SK-N-SH (cell line): Measurements from ENCODE around the gene CDH3.

ENCODE experiments used
- EZH2phosphoT487 ChIP-seq: fragments of 200-600 bp; sonication (generic); IDR thresholded peaks from 2 replicates; pipeline ENCODE4 v1.6.1; 2017; ENCODE audit warnings: low read depth, mixed run types, mild to moderate bottlenecking, antibody characterized with exemption, moderate library complexity, borderline replicate concordance
- FOXM1 ChIP-seq: IDR thresholded peaks from 2 replicates; pipeline ENCODE4 v1.4.0; 2012; ENCODE audit warnings: low read depth, mild to moderate bottlenecking
- MXI1 ChIP-seq: IDR thresholded peaks from 2 replicates; pipeline ENCODE4 v1.6.1; 2012; ENCODE audit warnings: mild to moderate bottlenecking, low read depth, low read length, improper control_type of control experiment
- RAD21 ChIP-seq: IDR thresholded peaks from 2 replicates; pipeline ENCODE4 v1.6.1; 2012; ENCODE audit warnings: mild to moderate bottlenecking, low read length
- TAF1 ChIP-seq: IDR thresholded peaks from 2 replicates; pipeline ENCODE4 v1.6.1; 2012; ENCODE audit warnings: low read depth, mild to moderate bottlenecking, low read length, moderate library complexity, borderline replicate concordance
- TCF12 ChIP-seq: IDR thresholded peaks from 2 replicates; pipeline ENCODE4 v1.4.0; 2012
- TF ChIP-seq, protein P1 (sequence below): fragments of 200-600 bp; sonication (generic); IDR thresholded peaks from 2 replicates; pipeline ENCODE4 v1.6.1; 2017; ENCODE audit warnings: antibody characterized with exemption, mild to moderate bottlenecking, moderate library complexity
- TF ChIP-seq, protein P2 (sequence below): IDR thresholded peaks from 2 replicates; pipeline ENCODE4 v1.4.0; 2012; ENCODE audit warnings: low read depth, borderline replicate concordance

DNA sequence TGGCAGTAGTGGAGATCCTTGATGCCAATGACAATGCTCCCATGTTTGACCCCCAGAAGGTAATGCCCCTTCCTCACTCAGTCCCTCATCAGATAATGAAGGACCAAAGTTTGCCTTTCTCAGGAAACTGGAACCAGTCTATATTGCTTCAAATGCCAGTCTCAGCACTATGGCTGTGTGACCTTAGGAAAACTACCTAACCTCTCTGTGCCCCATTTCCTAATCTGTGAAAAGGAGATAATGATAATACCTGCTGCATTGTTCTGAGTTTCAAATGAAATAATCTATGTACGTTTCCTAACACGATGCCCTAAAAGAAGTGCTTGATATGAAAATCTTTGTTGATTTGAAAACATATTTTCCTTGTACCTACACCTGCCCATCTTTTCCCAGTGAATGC lies 35.9 kb downstream of the CDH3 start:
- TF ChIP-seq, protein P1, sequence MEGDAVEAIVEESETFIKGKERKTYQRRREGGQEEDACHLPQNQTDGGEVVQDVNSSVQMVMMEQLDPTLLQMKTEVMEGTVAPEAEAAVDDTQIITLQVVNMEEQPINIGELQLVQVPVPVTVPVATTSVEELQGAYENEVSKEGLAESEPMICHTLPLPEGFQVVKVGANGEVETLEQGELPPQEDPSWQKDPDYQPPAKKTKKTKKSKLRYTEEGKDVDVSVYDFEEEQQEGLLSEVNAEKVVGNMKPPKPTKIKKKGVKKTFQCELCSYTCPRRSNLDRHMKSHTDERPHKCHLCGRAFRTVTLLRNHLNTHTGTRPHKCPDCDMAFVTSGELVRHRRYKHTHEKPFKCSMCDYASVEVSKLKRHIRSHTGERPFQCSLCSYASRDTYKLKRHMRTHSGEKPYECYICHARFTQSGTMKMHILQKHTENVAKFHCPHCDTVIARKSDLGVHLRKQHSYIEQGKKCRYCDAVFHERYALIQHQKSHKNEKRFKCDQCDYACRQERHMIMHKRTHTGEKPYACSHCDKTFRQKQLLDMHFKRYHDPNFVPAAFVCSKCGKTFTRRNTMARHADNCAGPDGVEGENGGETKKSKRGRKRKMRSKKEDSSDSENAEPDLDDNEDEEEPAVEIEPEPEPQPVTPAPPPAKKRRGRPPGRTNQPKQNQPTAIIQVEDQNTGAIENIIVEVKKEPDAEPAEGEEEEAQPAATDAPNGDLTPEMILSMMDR, result no peak
- TF ChIP-seq MXI1 (no peak), EZH2phosphoT487 (no peak), RAD21 (no peak), FOXM1 (no peak), TAF1 (no peak), TCF12 (no peak)
- TF ChIP-seq, protein P2, sequence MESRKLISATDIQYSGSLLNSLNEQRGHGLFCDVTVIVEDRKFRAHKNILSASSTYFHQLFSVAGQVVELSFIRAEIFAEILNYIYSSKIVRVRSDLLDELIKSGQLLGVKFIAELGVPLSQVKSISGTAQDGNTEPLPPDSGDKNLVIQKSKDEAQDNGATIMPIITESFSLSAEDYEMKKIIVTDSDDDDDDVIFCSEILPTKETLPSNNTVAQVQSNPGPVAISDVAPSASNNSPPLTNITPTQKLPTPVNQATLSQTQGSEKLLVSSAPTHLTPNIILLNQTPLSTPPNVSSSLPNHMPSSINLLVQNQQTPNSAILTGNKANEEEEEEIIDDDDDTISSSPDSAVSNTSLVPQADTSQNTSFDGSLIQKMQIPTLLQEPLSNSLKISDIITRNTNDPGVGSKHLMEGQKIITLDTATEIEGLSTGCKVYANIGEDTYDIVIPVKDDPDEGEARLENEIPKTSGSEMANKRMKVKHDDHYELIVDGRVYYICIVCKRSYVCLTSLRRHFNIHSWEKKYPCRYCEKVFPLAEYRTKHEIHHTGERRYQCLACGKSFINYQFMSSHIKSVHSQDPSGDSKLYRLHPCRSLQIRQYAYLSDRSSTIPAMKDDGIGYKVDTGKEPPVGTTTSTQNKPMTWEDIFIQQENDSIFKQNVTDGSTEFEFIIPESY, result no peak
